ENCODE data around the gene MCRIP2. TPM values are rescaled to one million over a fixed set of nuclear protein-coding genes. Genes with fewer than 3 reads are reported as not detected.

Gene MCRIP2
- total and polyA plus RNA-seq, 2 of the 8 experiments (the other 6 are each of a cell fraction or from before 2014, with no cell fraction given): 45.4 to 75.5 TPM

DNA sequence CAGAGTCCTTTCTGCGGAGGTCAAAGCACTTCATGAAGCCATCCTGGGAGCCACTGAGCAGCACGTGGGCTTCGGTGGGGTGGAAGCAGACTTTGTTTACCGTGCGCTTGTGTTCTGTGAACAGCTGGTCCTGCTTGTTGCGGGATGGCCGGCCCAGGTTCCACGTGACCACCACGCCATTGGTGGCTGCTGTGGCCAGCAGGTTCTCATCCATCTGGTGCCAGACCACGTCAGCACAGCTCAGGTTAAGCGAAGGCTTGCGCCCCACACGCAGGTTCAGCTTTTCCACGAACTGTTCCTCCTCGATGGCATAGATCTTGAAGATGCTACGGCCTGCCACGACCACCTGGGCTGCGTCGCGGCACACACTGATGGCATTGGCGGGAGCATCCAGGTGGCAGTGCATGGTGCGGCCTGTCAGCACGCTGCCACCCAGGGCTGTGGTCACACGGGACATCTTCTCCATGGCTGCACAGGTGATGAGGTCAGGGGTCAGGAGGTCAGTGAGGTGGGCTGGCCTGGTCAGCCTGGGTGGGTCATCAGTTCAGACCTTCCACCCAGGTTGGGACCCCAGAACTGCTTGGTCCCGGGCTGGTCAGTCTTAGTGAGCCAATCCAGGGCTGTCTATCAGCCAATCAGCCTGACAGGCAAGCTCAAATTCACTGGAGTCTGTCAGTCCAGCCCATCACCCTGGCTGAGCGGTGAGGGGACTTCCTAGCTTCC is 47.7 kb downstream of the MCRIP2 start:
- no peak overlapping the region for H4K91ac ChIP-seq (replicated peaks; ENCODE audit: insufficient read length, low read length)
- H3K27ac ChIP-seq (ENCODE audit: low read depth, low read length): no peak overlapping the region
- 89% methylated on average over 26 of the region's 26 CpGs; no CpG with 5 or more reads in 1 of the 2 experiments for WGBS, 2 experiments (ENCODE audit: extremely low coverage in 1 of 2, insufficient coverage in 1 of 2, insufficient read length in 1 of 2, insufficient replicate concordance in 2 of 2, low coverage in 1 of 2, low lambda C conversion rate in 2 of 2, missing lambda C conversion rate in 1 of 2)
- no peak overlapping the region for H2BK120ac ChIP-seq (replicated peaks; ENCODE audit: low read depth, low read length)
- H2BK15ac ChIP-seq (ENCODE audit: low read length): no peak overlapping the region; the same call in 1 of the 2 replicates
- H2BK5ac ChIP-seq (ENCODE audit: low read depth, low read length): no peak overlapping the region
- FAIRE-seq (no peak), DNase-seq (ENCODE audit: low read depth in 1 of 2, low spot score in 2 of 2) (no peak)
- peak overlapping the region; percentile 71 to 97 for H3K4me2 ChIP-seq (ENCODE audit: insufficient read depth in 1 of 2, low read depth in 2 of 2, low read length in 2 of 2)
- peaks cover 0 to 14% (median 2%) of the 10 kb centered on the region in 4 experiments; a peak in 3 of 8 replicates for H3K36me3 ChIP-seq (ENCODE audit: control insufficient read depth in 2 of 4, insufficient read depth in 4 of 4, low read length in 3 of 4)
- no peak overlapping the region for H2BK20ac ChIP-seq (ENCODE audit: low read length)
- peak overlapping the region; percentile 94 for H4K8ac ChIP-seq (ENCODE audit: extremely low read depth, insufficient read depth, low read length)
- H3K4me1 ChIP-seq (replicated peaks in 1 of 4; ENCODE audit: control insufficient read depth in 3 of 4, insufficient read depth in 4 of 4, low read length in 3 of 4): peaks cover 0 to 16% (median 7%) of the 10 kb centered on the region in 4 experiments; a peak in 5 of 7 replicates
- no peak overlapping the region for H2AFZ ChIP-seq (ENCODE audit: low read length)
- peak overlapping the region; percentile 76 to 90 (median 82) for H3K4me3 ChIP-seq (ENCODE audit: extremely low read depth in 1 of 4, insufficient read depth in 2 of 4, low read depth in 3 of 4, low read length in 4 of 4)
- no peaks in the 10 kb centered on the region for H3K9me3 ChIP-seq (ENCODE audit: insufficient read depth in 2 of 2, low read depth in 1 of 2, low read length in 1 of 2)
- no peak overlapping the region for H3K23ac ChIP-seq (ENCODE audit: insufficient read length)
- H2BK12ac ChIP-seq (ENCODE audit: low read depth, low read length): peak overlapping the region; percentile 50; the same call in 1 of the 2 replicates
- ChIA-PET POLR2A (ENCODE audit: partially characterized antibody) (interaction anchor here (1.2 to 4.1 kb wide), 13 partner anchors 9 to 165 kb away, joined by 3 to 39 read pairs (median 7); partner anchors contain the start of genes ANTKMT, METRN, RHBDL1 and STUB1), CTCF (ENCODE audit: partially characterized antibody) (interaction anchor here (0.8 to 6.0 kb wide), 6 partner anchors 18 to 1000 kb away, joined by 3 to 75 read pairs (median 4); partner anchors contain the start of genes RHBDL1 and RHOT2)
- peaks cover 4% of the 10 kb centered on the region for H3K79me1 ChIP-seq (ENCODE audit: low read depth, low read length)
- TF ChIP-seq RAD21 (IDR thresholded peaks at IDR 0.05 in 1 of 2, conservative IDR thresholded peaks at IDR 0.05 in 1 of 2; ENCODE audit: low read depth in 2 of 2, low read length in 2 of 2): no peak
- TF ChIP-seq SAP30 (IDR thresholded peaks at IDR 0.05; ENCODE audit: insufficient read depth, insufficient replicate concordance, low read length): peak; percentile 37
- H3K14ac ChIP-seq (ENCODE audit: insufficient read length): no peak overlapping the region
- H4K5ac ChIP-seq (ENCODE audit: insufficient read length, low read depth, low read length): no peak overlapping the region
- no peaks in the 10 kb centered on the region for H3K79me2 ChIP-seq (ENCODE audit: control insufficient read depth in 1 of 2, insufficient read depth in 2 of 2, low read length in 2 of 2)
- peaks cover 0 to 29% (median 13%) of the 10 kb centered on the region in 4 experiments; a peak in 5 of 7 replicates for H3K27me3 ChIP-seq (replicated peaks in 1 of 4; ENCODE audit: control insufficient read depth in 3 of 4, extremely low read depth in 1 of 4, insufficient read depth in 3 of 4, low read length in 3 of 4)
- peaks cover 0 to 11% of the 10 kb centered on the region in 2 experiments for H4K20me1 ChIP-seq (replicated peaks in 1 of 2; ENCODE audit: control insufficient read depth in 1 of 2, insufficient read depth in 2 of 2, low read length in 2 of 2)
- H3K4ac ChIP-seq (replicated peaks; ENCODE audit: insufficient read length, low read depth, low read length): no peak overlapping the region
- H3K23me2 ChIP-seq (ENCODE audit: low read depth, low read length): peaks cover 12% of the 10 kb centered on the region
- H2AK5ac ChIP-seq (ENCODE audit: low read depth, low read length): no peak overlapping the region
- H3K18ac ChIP-seq (ENCODE audit: extremely low read depth, low read length): no peak overlapping the region
- no peak overlapping the region for H3K56ac ChIP-seq (replicated peaks; ENCODE audit: insufficient read length, low read depth, low read length)
- H3K9ac ChIP-seq (replicated peaks in 1 of 4; ENCODE audit: extremely low read depth in 1 of 4, low read depth in 3 of 4, low read length in 3 of 4): peak overlapping the region; percentile 50 to 70 (median 55); a peak in 6 of 7 replicates

Measured in H1 (cell line).